ENCODE results near the gene CTTNBP2NL.
"Not testable (repeated sequence)": the region's sequence is repeated elsewhere in the genome, so short reads cannot be mapped to it uniquely, and the experiment has no call there.

CTTNBP2NL gene

GRCh38 chr1:112466078-112466660 lies 70.2 kb downstream of the CTTNBP2NL start:
- DNase-seq, result peak; percentile 39

- DNase-seq, result not testable (repeated sequence)
Measured at GRCh38 chr1:112470324-112470723, 74.3 kb downstream of the CTTNBP2NL start.

GRCh38 chr1:112470966-112471365 lies 75.0 kb downstream of the CTTNBP2NL start:
- no peak for DNase-seq

GRCh38 chr1:112472142-112472541 lies 76.1 kb downstream of the CTTNBP2NL start:
- DNase-seq, result no peak

- DNase-seq, result no peak
Measured at GRCh38 chr1:112477550-112477949, 81.5 kb downstream of the CTTNBP2NL start.

GRCh38 chr1:112478314-112478713 lies 82.3 kb downstream of the CTTNBP2NL start:
- DNase-seq, result no peak

GRCh38 chr1:112486063-112486462 lies 90.0 kb downstream of the CTTNBP2NL start:
- DNase-seq, result not testable (repeated sequence)

GRCh38 chr1:112487686-112488085 lies 91.7 kb downstream of the CTTNBP2NL start:
- DNase-seq, result not testable (repeated sequence)

GRCh38 chr1:112488141-112488540 lies 92.1 kb downstream of the CTTNBP2NL start:
- no peak for DNase-seq

GRCh38 chr1:112492076-112492475 lies 96.1 kb downstream of the CTTNBP2NL start:
- DNase-seq, result no peak

GRCh38 chr1:112493351-112493750 lies 97.3 kb downstream of the CTTNBP2NL start:
- no peak for DNase-seq

- DNase-seq, result no peak
Measured at GRCh38 chr1:112496290-112496689, 100.3 kb downstream of the CTTNBP2NL start.

- DNase-seq, result no peak
Measured at GRCh38 chr1:112501810-112502641, 106.0 kb downstream of the CTTNBP2NL start.

GRCh38 chr1:112502826-112503225 lies 106.8 kb downstream of the CTTNBP2NL start:
- DNase-seq, result no peak

GRCh38 chr1:112504001-112504660 lies 108.1 kb downstream of the CTTNBP2NL start:
- DNase-seq, result no peak

- no peak for DNase-seq
Measured at GRCh38 chr1:112504661-112505399, 108.8 kb downstream of the CTTNBP2NL start.

- DNase-seq, result no peak
Measured at GRCh38 chr1:112505400-112505785, 109.4 kb downstream of the CTTNBP2NL start.

GRCh38 chr1:112505878-112506277 lies 109.9 kb downstream of the CTTNBP2NL start:
- DNase-seq, result no peak

- no peak for DNase-seq
Measured at GRCh38 chr1:112506306-112506705, 110.3 kb downstream of the CTTNBP2NL start.

- no peak for DNase-seq
Measured at GRCh38 chr1:112506731-112507130, 110.7 kb downstream of the CTTNBP2NL start.

GRCh38 chr1:112507336-112507735 lies 111.3 kb downstream of the CTTNBP2NL start:
- DNase-seq, result no peak

- peak; percentile 70 for DNase-seq
Measured at GRCh38 chr1:112507921-112508277, 111.9 kb downstream of the CTTNBP2NL start.

Measured in 8988T (cell line).